Stimulated activated CD4-positive, alpha-beta T cell treated with anti-CD3 and anti-CD28 coated beads, Interleukin-2, amount 100 ng/mL, for 48 hours (primary cell): ENCODE measurements around the gene ADAP2.
"Not testable (repeated sequence)": the region's sequence is repeated elsewhere in the genome, so short reads cannot be mapped to it uniquely, and the experiment has no call there.

ENCODE experiments used
- DNase-seq, 2 donors: peaks; one replicate each; pipeline ENCODE4 v3.0.0-alpha.2; 2020

The ADAP2 gene

DNA sequence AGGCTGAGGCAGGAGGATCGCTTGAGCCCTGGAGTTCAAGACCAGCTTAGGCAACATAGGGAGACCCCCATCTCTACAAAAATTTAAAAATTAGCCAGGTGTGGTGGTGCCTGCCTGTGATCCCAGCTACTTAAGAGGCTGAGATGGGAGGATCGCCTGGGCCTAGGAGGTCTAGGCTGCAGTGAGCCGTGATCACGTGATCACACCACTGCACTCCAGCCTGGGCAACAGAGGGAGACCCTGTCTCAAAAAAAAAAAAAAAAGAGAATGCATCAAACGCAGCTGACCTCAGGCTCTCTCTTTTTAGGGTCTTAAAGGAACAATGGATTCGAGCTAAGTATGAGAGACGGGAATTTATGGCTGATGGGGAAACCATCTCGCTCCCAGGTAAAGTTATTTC is 9.8 kb downstream of the ADAP2 start:
- DNase-seq = not testable (repeated sequence)

- DNase-seq = no peak
Observed at GRCh38 chr17:30933966-30934365, 12.2 kb downstream of the ADAP2 start.

DNA sequence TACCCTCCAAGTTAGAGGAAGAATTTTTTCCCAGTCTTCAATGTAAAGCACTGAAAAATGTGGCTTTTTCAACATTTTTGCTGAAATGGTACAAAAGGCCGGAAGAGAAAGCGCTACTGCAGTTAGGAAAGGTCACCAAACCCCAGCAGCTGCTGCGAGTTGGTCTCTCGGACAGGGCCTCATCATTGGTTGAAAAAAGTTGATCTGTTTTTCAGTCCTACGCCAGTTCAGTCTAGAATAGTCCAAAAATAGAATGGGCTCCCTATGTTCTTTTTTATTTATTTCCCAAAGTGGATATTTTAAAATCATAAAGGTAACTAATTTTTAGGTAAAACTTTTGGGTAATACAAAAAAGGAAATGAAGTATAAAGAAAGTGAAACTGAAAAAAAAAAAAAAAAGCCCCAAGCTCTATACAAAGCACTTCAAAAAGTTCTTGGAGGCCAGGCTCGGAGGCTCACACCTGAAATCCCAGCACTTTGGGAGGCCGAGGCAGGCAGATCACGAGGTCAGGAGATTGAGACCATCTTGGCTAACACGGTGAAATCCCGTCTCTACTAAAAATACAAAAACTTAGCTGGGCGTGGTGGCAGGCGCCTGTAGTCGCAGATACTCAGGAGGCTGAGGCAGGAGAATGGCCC is 17.4 kb downstream of the ADAP2 start:
- no peak for DNase-seq

- no peak for DNase-seq
Observed at GRCh38 chr17:30942308-30943079, 20.7 kb downstream of the ADAP2 start.

DNA sequence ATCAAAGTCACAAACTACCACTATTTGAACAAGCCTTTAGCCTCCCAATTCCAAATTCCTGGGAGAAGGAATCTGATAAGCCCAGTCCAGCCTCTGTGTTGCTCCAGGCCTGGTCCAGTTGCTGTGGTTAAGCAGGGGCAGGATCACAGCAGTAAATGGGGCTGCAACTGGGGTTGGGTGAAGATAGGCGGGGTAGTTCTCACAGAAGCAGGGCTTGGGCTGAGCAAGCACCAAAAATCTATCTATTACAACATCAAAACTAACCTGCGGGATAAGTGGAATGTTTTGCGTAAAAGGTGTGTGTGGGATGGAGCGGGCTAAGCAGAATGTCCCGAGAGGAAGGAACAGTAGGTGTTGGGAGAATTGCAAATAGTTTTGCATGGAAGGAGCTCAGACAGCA is 26.1 kb downstream of the ADAP2 start:
- DNase-seq = no peak

- DNase-seq = no peak
Observed at GRCh38 chr17:30950189-30950588, 28.4 kb downstream of the ADAP2 start.

- no peak for DNase-seq
Observed at GRCh38 chr17:30950669-30951399, 29.1 kb downstream of the ADAP2 start.

DNA sequence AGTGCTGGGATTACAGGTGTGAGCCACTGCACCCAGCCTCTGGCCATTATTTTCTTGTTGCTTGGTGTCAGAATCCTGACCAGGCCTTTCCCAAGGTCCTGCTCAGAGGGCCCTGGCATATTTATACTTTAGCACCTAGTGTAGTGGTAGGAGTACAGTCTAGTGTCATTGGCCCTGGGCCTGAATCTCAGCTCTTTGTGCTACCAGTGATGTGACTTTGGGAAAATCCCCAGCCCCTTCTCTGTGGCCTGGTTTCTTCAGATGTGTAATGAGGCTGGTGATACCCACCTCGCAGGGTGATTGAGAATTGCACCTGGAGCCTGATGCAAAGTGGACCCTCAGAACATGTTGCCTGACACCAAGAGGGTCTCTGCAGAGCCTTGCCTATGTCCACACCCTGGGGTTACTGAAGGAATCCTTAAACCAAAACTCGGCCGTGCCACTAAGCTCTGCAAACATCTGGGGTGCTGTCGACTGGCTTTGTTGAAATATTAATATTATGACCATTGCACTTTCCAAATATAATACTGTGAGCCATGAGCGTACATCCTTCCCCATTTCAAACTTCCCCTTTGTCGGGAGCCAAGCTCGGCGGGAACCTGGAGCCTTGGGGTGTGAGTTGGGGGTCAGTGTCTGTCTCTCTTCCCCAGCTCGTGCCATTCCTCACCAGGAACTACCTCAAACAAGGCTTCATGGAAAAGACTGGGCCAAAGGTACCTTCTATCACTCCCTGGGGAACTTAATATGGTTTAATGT is 31.1 kb downstream of the ADAP2 start:
- DNase-seq = no peak

GRCh38 chr17:30954046-30954830 is 32.5 kb downstream of the ADAP2 start:
- no peak for DNase-seq

GRCh38 chr17:30956764-30957374 is 35.1 kb downstream of the ADAP2 start:
- DNase-seq = no peak

DNA sequence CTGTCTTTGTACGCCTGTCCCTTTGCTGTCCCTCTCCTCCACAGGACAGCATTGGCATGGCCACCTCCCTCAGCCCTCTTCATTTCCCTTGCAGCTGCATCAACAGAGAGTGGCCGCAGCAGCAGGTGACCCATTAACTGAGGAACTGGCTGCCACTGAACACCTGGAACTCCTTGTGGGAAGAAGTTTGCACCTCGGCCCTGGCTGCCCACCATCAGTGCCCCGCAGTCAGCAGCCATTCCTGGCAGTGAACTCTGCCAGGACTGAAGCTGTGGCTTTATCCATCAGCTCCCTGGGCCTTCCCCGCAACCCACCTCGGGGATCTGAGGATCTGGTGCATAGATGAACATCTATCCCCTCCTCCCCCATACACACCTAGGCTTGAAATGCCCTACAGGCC is 36.0 kb downstream of the ADAP2 start:
- no peak for DNase-seq

GRCh38 chr17:30958187-30958586 is 36.4 kb downstream of the ADAP2 start:
- DNase-seq = no peak

GRCh38 chr17:30961209-30962188 is 39.8 kb downstream of the ADAP2 start:
- DNase-seq = no peak

- DNase-seq = not testable (repeated sequence)
Observed at GRCh38 chr17:30964312-30964711, 42.6 kb downstream of the ADAP2 start.

- no peak for DNase-seq
Observed at GRCh38 chr17:30964876-30965275, 43.1 kb downstream of the ADAP2 start.

- no peak for DNase-seq
Observed at GRCh38 chr17:30965686-30966085, 43.9 kb downstream of the ADAP2 start.

GRCh38 chr17:30967911-30968310 is 46.2 kb downstream of the ADAP2 start:
- DNase-seq = not testable (repeated sequence)

- peak in 1 of 2 donors; percentile 20 for DNase-seq
Observed at GRCh38 chr17:30969989-30970830, 48.5 kb downstream of the ADAP2 start.

- DNase-seq = peak; percentile 50 to 51
Observed at GRCh38 chr17:30970831-30971567, 49.3 kb downstream of the ADAP2 start, which contains the start of gene RNF135. Gene RNF135 (plus strand): TSS chr17:30971039. CDS start chr17:30971074, 35 bp downstream.
